Smooth muscle cell of the umbilical artery (primary cell): ENCODE data around the gene CFHR1. TPM values are rescaled to one million over a fixed set of nuclear protein-coding genes. Genes with fewer than 3 reads are reported as not detected.

ENCODE experiments used
- total RNA-seq: library from RNA; depleted of rRNA; stranded (reverse); fragments of >200 nt; gene quantifications from 2 replicates; pipeline ENCODE4 v1.2.3, GENCODE V29; 2014

Gene CFHR1
- total RNA-seq = 0.18 and 0.30 TPM in 2 replicates

DNA sequence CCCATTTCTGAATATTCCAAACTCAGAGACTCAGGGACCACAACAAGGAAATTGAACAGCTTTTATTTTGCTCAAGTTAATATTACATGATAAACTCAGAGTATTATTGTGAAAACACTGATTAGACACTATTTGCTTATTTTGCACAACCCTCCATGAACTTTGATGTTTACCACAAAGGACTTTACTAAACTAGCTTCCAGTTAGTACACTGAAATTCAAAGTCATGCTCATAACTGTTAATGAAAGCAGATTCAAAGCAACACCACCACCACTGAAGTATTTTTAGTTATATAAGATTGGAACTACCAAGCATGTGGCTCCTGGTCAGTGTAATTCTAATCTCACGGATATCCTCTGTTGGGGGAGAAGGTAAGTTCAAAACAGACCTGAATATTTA, at the start of gene CFHR1:
TSS of gene CFHR1 (plus strand) at position 201 of the 400 bp plus-strand sequence. CDS start at position 315, 114 bp downstream.

GRCh38 chr1:196774603-196775002, 44.9 kb upstream of the CFHR1 start, which contains the start of gene CFHR3:
Gene CFHR3 (plus strand): TSS chr1:196774840. CDS start chr1:196774887, 47 bp downstream.

Other genes starting within 250 kb of the CFHR1 start
- gene KCNT2, start 211.3 kb upstream of the CFHR1 start, total RNA-seq = 4.8 and 6.2 TPM in 2 replicates
- 175 and 259 TPM in 2 replicates for gene CFH, start 167.7 kb upstream of the CFHR1 start, total RNA-seq
- 0.23 TPM in 1 of 2 replicates, not detected in the other for gene CFHR3, start 44.9 kb upstream of the CFHR1 start, total RNA-seq
- not detected in 2 replicates for gene CFHR4, start 68.3 kb downstream of the CFHR1 start, total RNA-seq
- not detected in 2 replicates for gene CFHR2, start 124.0 kb downstream of the CFHR1 start, total RNA-seq
- not detected in 2 replicates for gene CFHR5, start 157.8 kb downstream of the CFHR1 start, total RNA-seq
- gene F13B, start 247.5 kb downstream of the CFHR1 start, total RNA-seq = not detected in 2 replicates